GM12892 (cell line): ENCODE measurements around the gene PPDPF.

ENCODE experiments used
- POLR2A ChIP-seq: IDR thresholded peaks from 2 replicates; pipeline ENCODE4 v1.6.1; 2011; ENCODE audit warnings: low read depth, low read length, control low read depth
- POLR2AphosphoS5 ChIP-seq: IDR thresholded peaks from 2 replicates; pipeline ENCODE4 v1.6.1; 2011; ENCODE audit warnings: low read depth, low read length, control low read depth
- TAF1 ChIP-seq: IDR thresholded peaks from 2 replicates; pipeline ENCODE4 v1.6.1; 2011; ENCODE audit warnings: low read depth, mild to moderate bottlenecking, control low read depth, low read length, borderline replicate concordance

GRCh38 chr20:63519668-63520503 is 679 bp upstream of the PPDPF start:
- no peak for TF ChIP-seq POLR2A
- no peak for TF ChIP-seq POLR2AphosphoS5
- no peak for TF ChIP-seq TAF1
